Vagina (tissue), 2 donors: ENCODE data around the gene UBR4.

Experiments
- POLR2A ChIP-seq, 2 donors: fragments of 450-650 bp; IDR thresholded peaks; one replicate each; pipeline ENCODE4 v1.6.1; 2017; ENCODE audit warnings: antibody characterized with exemption in 2 of 2, mild to moderate bottlenecking in 2 of 2, moderate library complexity in 2 of 2
- POLR2AphosphoS5 ChIP-seq, 2 donors: sonication (generic); formaldehyde crosslinking; IDR thresholded peaks; one replicate each; pipeline ENCODE4 v1.9.0; 2017; ENCODE audit warnings: antibody characterized with exemption in 2 of 2, mild to moderate bottlenecking in 2 of 2, low read depth in 1 of 2; ENCODE audit not compliant: insufficient read depth in 1 of 2
- TF ChIP-seq, protein P1 (sequence below), 3 experiments: fragments of 450-650 bp in 2 of 3; fragments of 200-600 bp in 1 of 3; sonication (generic) in 1 of 3; IDR thresholded peaks; one replicate each; pipeline ENCODE4 v1.5.1; 2017 to 2019; ENCODE audit warnings: antibody characterized with exemption in 3 of 3, mild to moderate bottlenecking in 2 of 3, moderate library complexity in 2 of 3

GRCh38 chr1:19257178-19257914 lies 47.3 kb upstream of the UBR4 start:
- TF ChIP-seq, protein P1, sequence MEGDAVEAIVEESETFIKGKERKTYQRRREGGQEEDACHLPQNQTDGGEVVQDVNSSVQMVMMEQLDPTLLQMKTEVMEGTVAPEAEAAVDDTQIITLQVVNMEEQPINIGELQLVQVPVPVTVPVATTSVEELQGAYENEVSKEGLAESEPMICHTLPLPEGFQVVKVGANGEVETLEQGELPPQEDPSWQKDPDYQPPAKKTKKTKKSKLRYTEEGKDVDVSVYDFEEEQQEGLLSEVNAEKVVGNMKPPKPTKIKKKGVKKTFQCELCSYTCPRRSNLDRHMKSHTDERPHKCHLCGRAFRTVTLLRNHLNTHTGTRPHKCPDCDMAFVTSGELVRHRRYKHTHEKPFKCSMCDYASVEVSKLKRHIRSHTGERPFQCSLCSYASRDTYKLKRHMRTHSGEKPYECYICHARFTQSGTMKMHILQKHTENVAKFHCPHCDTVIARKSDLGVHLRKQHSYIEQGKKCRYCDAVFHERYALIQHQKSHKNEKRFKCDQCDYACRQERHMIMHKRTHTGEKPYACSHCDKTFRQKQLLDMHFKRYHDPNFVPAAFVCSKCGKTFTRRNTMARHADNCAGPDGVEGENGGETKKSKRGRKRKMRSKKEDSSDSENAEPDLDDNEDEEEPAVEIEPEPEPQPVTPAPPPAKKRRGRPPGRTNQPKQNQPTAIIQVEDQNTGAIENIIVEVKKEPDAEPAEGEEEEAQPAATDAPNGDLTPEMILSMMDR (IDR thresholded peaks at IDR 0.05), result no peak
- TF ChIP-seq POLR2A (IDR thresholded peaks at IDR 0.05) (no peak), POLR2AphosphoS5 (IDR thresholded peaks at IDR 0.05; ENCODE audit: insufficient read depth in 1 of 2, low read depth in 1 of 2) (no peak)
